Epithelial cell of esophagus (primary cell): ENCODE data around the gene METTL17.
"Not testable (repeated sequence)": the region's sequence is repeated elsewhere in the genome, so short reads cannot be mapped to it uniquely, and the experiment has no call there.

Source experiments
- DNase-seq: peaks from one replicate; pipeline ENCODE4 v3.0.0; 2010; ENCODE audit warnings: low read depth
- H3K4me3 ChIP-seq: 2 replicates; pipeline ENCODE4 v1.5.1; 2011; ENCODE audit warnings: mild to moderate bottlenecking, low read length, control low read depth
- TF ChIP-seq, protein P1 (sequence below): IDR thresholded peaks from 2 replicates; pipeline ENCODE4 v1.5.1; 2011; ENCODE audit warnings: low read depth, mild to moderate bottlenecking, low read length, control low read depth, inconsistent platforms; ENCODE audit not compliant: insufficient read depth; ENCODE audit errors: missing control alignments

METTL17 gene

DNA sequence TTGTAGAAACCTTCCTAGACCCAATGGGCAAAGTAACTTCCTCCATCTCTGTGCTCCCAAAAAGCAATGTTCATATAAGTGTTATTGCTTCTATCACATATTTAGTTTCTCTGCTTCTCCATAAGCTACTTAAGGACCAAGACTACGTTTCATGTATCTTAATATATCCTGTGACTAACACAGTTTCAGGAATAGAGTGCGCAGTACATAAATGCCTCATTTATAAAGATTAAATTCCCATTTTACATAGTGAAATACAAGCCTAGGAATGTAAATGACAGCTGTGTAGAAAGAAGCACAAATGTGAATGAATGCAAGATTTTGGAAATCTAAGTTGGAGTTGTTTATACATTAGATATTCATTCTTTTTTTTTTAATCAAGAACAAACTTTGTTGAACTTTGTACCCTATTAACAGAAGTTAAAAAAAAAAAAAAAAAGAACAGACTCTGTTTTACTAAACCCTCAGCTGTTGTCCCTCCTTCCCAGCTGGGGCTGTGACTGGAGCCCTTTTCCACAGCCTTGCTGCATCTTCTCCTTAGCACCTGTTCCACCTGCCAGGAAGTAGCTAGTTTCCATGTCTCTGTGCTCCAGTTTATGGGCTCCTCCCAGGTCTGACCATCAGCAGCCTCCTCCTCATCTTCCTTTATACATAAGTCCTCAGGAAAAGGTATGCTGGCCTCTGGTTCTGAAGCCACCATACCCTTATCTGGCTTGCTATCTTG lies 7.0 kb upstream of the METTL17 start:
- DNase-seq = no peak
- no peak overlapping the region for H3K4me3 ChIP-seq
- TF ChIP-seq, protein P1, sequence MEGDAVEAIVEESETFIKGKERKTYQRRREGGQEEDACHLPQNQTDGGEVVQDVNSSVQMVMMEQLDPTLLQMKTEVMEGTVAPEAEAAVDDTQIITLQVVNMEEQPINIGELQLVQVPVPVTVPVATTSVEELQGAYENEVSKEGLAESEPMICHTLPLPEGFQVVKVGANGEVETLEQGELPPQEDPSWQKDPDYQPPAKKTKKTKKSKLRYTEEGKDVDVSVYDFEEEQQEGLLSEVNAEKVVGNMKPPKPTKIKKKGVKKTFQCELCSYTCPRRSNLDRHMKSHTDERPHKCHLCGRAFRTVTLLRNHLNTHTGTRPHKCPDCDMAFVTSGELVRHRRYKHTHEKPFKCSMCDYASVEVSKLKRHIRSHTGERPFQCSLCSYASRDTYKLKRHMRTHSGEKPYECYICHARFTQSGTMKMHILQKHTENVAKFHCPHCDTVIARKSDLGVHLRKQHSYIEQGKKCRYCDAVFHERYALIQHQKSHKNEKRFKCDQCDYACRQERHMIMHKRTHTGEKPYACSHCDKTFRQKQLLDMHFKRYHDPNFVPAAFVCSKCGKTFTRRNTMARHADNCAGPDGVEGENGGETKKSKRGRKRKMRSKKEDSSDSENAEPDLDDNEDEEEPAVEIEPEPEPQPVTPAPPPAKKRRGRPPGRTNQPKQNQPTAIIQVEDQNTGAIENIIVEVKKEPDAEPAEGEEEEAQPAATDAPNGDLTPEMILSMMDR = no peak

DNA sequence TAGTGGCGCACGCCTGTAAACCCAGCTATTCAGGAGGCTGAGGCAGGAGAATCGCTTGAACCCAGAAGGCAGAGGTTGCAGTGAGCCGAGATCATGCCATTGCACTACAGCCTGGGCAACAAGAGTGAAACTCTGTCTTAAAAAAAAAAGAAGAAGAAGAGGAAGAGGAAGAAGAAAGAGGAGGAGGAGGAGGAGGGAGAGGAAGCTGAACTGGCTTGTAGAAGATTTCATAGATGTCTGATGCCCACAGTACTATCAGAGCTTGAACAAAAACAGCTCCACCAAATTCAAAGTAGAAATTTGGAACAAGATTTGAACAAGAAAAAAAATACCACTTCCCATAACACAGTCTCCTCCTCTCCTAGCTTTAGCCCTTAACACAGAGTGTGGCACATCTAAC lies 4.1 kb upstream of the METTL17 start:
- H3K4me3 ChIP-seq, DNase-seq: not testable (repeated sequence)

DNA sequence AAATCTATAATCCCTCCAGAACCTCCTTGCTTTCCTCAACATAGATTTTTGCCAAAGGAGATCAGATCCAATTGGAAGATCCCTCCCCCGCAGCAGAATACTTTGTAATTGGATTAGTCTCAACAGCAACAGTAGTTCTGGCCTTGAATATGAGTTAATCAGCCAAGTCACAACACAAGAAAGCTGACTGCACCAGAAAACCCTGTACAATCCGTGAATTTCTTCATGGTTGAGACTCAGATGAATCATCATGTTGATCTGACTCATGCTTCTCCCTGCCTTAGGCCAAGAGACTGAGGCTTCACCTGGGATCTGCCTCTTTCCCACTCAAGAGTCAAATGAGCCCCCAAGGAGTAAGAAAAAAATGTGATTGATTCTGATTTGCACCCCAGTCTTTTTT lies 3.0 kb upstream of the METTL17 start:
- no peak overlapping the region for H3K4me3 ChIP-seq
- DNase-seq = peak; percentile 99
- TF ChIP-seq, protein P1 = no peak

DNA sequence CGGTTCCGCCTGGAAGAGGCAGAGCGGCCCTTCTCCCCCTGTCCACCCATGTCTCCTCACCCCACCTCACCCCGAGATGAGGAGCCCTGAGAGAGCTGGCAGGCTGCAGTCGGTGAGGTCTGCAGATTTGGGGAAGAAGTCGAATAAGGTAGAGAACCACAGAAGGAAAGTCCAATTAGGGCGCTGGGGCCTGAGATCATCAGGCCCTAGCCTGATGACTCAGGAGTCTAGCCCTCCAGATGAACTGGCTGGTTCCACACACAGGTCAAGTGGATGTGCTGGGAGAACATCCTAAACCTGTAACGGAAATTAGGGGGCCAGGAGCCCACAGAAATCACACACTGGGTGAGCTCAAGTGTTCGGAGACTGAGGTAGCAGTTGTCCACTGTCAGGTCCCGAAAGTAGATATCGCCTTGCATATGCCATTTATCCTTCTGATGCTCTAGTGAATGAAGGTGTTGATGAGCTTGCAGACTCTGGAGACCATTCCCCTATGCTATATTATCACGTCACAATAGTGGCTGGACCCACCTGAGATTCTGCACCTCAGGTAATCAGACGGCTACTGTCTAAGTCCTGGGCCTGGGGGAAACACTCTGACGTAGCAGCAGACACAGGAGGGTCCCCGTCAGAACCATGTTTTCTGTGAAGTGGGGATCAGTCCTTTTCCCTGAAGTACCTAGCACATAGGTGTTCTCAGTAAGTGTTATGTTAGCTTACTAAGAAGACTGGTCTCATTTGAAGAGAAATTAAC lies 886 bp upstream of the METTL17 start:
- peak overlapping the region; percentile 35 for H3K4me3 ChIP-seq
- TF ChIP-seq, protein P1 = no peak
- peak; percentile 38 for DNase-seq

DNA sequence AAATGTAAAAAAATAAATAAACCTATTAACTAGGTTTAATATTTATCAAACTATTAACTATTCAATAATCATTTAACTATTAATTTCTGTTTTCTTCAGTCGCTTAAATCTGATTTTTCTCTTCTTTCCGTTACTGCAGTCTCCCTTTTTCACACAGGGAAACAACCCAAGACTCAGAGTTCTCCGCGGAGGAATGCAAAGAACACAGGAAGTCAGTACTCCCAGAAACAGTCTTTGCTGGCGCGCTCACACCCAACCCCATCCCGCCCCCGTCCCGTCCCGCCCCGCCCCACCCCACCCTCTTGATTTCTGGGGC lies 351 bp upstream of the METTL17 start:
- H3K4me3 ChIP-seq = peak overlapping the region; percentile 92
- no peak for DNase-seq
- TF ChIP-seq, protein P1 = no peak

DNA sequence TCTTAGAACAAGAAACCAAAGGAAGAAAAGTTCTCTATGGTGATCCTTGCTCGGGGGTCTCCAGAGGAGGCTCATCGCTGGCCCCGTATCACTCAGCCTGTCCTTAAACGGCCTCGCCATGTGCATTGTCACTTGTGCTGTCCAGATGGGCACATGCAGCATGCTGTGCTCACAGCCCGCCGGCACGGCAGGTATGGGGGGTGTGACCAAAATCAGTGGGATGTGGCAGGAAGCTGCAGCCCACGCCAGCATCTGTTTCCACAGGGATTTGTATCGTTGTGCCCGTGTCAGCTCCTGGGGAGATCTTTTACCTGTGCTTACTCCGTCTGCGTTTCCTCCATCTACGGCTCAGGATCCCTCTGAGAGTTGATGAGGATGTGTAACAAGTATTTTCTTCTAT lies 6.7 kb downstream of the METTL17 start:
- TF ChIP-seq, protein P1 = no peak
- H3K4me3 ChIP-seq = no peak overlapping the region

DNA sequence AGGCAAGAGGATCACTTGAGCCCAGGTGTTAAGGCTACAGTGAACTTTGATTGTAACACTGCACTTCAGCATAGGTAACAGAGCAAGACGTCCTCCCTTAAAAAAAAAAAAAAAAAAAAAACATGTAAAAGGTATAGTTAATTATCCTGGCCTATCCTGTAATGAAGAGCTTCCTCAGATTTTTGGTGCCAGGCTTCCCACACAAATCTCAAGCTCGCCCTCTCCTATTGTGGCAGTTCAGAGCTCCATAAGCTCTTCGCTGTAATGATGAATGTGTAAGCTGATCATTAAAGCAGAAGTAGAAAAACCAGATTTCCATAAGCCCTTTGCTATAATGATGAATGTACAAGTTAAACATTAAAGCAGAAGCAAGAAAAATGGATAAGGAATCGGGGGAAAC lies 7.3 kb downstream of the METTL17 start:
- TF ChIP-seq, protein P1 = no peak
- no peak for DNase-seq
- no peak overlapping the region for H3K4me3 ChIP-seq

More for the DNA sequence above, 6.7 kb downstream of the METTL17 start:
- no peak for DNase-seq
